WERI-Rb-1 (cell line): Measurements from ENCODE around the gene DGAT2L6.

Source experiments
- DNase-seq: peaks from one replicate; pipeline ENCODE4 v3.0.0-alpha.2; 2020
- H3K27ac ChIP-seq: fragments of 250-450 bp; sonication (Bioruptor Pico); 2 replicates; pipeline ENCODE4 v1.5.1; 2020; ENCODE audit warnings: mild to moderate bottlenecking, moderate library complexity
- H3K27me3 ChIP-seq: fragments of 250-450 bp; sonication (Bioruptor Pico); 2 replicates; pipeline ENCODE4 v1.5.1; 2021; ENCODE audit warnings: mild to moderate bottlenecking, low read depth, moderate library complexity; ENCODE audit not compliant: insufficient read depth, severe bottlenecking
- H3K36me3 ChIP-seq: fragments of 250-450 bp; sonication (Bioruptor Pico); 2 replicates; pipeline ENCODE4 v1.5.1; 2020; ENCODE audit warnings: mild to moderate bottlenecking, moderate library complexity
- H3K4me3 ChIP-seq: 2 replicates; pipeline ENCODE4 v1.5.1; 2011; ENCODE audit warnings: low read depth, mild to moderate bottlenecking, control low read depth, low read length
- H3K9me3 ChIP-seq: fragments of 250-450 bp; sonication (Bioruptor Pico); 2 replicates; pipeline ENCODE4 v1.5.1; 2021; ENCODE audit warnings: mild to moderate bottlenecking, moderate library complexity; ENCODE audit not compliant: severe bottlenecking
- TF ChIP-seq, protein P1 (sequence below): IDR thresholded peaks from 2 replicates; pipeline ENCODE4 v1.5.1; 2011; ENCODE audit warnings: low read depth, mild to moderate bottlenecking, control low read depth, inconsistent platforms, low read length

The DGAT2L6 gene

DNA sequence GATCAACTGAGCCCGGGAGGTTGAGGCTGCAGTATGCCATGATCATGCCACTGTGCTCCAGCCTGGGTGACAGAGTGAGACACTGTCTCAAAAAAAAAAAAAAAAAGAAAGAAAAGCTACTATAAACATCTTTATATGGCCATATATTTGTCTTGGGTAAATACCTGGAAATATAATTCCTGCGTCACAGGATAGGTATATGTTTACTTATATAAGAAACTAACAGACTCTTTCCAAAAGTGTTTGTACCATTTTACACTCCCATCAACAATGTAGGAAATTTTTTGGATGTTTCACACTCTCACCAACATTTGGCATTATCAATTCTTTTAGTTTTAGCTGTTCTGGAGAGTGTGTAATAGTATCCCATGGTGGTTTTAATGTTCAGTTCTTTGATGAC lies 70.0 kb downstream of the DGAT2L6 start:
- DNase-seq: no peak
- Histone ChIP-seq H3K27ac (no peak overlapping the region), H3K4me3 (no peak overlapping the region), H3K27me3 (peaks cover 9% of the 10 kb centered on the region), H3K9me3 (no peaks in the 10 kb centered on the region), H3K36me3 (no peaks in the 10 kb centered on the region)
- TF ChIP-seq, protein P1, sequence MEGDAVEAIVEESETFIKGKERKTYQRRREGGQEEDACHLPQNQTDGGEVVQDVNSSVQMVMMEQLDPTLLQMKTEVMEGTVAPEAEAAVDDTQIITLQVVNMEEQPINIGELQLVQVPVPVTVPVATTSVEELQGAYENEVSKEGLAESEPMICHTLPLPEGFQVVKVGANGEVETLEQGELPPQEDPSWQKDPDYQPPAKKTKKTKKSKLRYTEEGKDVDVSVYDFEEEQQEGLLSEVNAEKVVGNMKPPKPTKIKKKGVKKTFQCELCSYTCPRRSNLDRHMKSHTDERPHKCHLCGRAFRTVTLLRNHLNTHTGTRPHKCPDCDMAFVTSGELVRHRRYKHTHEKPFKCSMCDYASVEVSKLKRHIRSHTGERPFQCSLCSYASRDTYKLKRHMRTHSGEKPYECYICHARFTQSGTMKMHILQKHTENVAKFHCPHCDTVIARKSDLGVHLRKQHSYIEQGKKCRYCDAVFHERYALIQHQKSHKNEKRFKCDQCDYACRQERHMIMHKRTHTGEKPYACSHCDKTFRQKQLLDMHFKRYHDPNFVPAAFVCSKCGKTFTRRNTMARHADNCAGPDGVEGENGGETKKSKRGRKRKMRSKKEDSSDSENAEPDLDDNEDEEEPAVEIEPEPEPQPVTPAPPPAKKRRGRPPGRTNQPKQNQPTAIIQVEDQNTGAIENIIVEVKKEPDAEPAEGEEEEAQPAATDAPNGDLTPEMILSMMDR: no peak

DNA sequence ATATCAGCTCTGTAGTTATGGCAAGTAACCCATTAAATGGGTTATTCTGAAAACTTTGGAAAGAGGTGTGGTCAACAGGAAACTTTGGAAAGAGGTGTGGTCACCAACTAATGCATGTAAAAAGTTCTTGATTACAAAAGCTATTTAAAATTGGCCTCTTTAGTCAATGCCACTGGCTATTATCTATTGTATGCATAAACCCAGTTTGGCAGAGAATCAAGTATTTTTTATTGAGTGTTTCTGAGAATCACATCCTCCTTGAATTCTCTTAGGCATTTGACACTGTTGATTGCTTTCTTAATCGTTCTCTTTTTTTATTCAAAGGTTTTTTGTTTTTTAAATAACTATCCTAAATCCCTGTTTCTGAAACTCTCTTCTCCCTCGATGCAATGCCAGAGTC lies 75.2 kb downstream of the DGAT2L6 start:
- DNase-seq: no peak
- H3K27me3 ChIP-seq: no peaks in the 10 kb centered on the region
- H3K36me3 ChIP-seq: no peaks in the 10 kb centered on the region
- no peak overlapping the region for H3K27ac ChIP-seq
- H3K4me3 ChIP-seq: no peak overlapping the region
- TF ChIP-seq, protein P1: no peak
- no peaks in the 10 kb centered on the region for H3K9me3 ChIP-seq

DNA sequence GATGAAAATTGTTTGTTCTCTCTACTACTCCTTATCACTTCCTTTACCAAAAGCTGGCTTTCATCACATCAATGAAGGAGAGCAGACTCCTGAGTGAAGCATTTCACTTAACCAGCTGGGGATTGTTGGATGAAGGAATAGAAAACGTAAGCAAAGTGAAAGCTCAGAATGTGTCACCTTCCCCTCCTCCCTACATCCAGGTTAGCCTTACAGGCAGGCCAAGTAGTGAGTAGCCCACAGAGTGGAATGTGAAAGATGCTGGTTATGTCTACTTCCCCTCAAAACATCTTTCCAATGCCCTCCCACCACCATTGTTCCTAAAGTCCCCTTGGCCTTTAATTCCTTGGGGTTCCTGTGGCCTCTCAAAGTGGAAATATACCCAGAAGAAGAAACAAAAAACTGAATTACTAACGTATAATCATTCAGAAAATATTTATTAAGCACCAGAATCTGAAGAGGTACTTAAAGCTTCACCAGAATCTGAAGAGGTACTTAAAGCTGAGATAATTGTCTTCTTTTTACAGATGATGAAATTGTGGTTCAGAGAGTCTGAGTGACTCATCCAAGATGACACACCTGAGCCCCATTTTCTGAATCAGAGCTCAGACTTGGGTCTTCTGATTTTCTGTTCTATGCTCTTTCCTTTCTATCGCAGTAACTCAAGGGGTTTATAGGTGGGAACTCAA lies 76.2 kb downstream of the DGAT2L6 start:
- Histone ChIP-seq H3K36me3 (no peaks in the 10 kb centered on the region), H3K27ac (no peak overlapping the region), H3K9me3 (no peaks in the 10 kb centered on the region), H3K27me3 (no peaks in the 10 kb centered on the region), H3K4me3 (no peak overlapping the region)
- DNase-seq: no peak
- TF ChIP-seq, protein P1: no peak

DNA sequence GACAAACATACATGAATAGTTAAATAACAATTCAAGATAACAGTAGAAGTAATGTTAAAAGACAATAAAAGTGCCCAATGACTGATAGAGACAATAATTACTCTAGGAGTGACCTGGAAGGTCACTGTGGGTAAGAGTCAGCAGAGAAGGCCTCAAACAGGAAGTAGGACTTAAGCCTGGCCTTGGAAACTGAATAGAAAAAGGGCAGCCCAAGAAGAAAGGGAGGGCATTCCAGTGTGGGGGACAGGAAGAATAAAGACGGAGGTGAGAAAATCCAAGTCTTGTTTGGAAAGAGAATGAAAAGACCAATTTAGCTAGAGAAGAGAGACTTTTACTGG lies 76.7 kb downstream of the DGAT2L6 start:
- no peak overlapping the region for H3K4me3 ChIP-seq
- H3K9me3 ChIP-seq: no peaks in the 10 kb centered on the region
- H3K36me3 ChIP-seq: no peaks in the 10 kb centered on the region
- DNase-seq: no peak
- TF ChIP-seq, protein P1: no peak
- no peaks in the 10 kb centered on the region for H3K27me3 ChIP-seq
- H3K27ac ChIP-seq: no peak overlapping the region

DNA sequence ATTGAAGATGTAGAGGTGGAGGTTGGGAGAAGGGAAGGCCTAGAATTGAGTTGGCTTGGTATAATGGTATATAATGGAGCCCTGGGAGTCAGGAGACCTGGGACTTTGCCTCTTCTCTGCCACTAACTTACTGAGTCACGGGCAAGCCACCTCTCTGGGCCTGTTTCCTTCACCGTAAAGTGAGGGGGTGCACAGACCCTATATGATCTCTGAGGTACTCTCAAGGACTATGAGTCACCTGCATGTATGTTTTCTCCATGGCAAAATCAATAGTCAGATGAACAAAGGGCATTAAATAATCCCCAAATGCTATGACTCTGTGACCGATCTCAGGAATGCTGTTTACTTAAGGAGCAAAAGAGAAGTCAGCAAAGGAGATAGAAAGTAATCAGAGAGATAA lies 77.6 kb downstream of the DGAT2L6 start:
- no peak overlapping the region for H3K27ac ChIP-seq
- H3K9me3 ChIP-seq: no peaks in the 10 kb centered on the region
- no peak for DNase-seq
- H3K27me3 ChIP-seq: no peaks in the 10 kb centered on the region
- TF ChIP-seq, protein P1: no peak
- no peaks in the 10 kb centered on the region for H3K36me3 ChIP-seq
- H3K4me3 ChIP-seq: no peak overlapping the region
